Fibroblast of villous mesenchyme (primary cell): ENCODE measurements around the gene FHDC1. TPM values are rescaled to one million over a fixed set of nuclear protein-coding genes. Genes with fewer than 3 reads are reported as not detected.

ENCODE experiments used
- DNase-seq: peaks from one replicate; pipeline ENCODE4 v3.0.0-alpha.2; 2010; ENCODE audit warnings: low read depth
- H3K4me3 ChIP-seq: 2 replicates; pipeline ENCODE4 v1.5.1; 2011; ENCODE audit warnings: low read depth, mild to moderate bottlenecking, low read length
- total RNA-seq: library from RNA; depleted of rRNA; stranded (reverse); fragments of >200 nt; gene quantifications from 2 replicates; pipeline ENCODE4 v1.2.3, GENCODE V29; 2012
- TF ChIP-seq, protein P1 (sequence below): IDR thresholded peaks from 2 replicates; pipeline ENCODE4 v1.5.1; 2012; ENCODE audit warnings: low read depth, mild to moderate bottlenecking, low read length; ENCODE audit not compliant: insufficient read depth

Gene FHDC1
- total RNA-seq, 1 donor = 1.7 TPM

- TF ChIP-seq, protein P1, sequence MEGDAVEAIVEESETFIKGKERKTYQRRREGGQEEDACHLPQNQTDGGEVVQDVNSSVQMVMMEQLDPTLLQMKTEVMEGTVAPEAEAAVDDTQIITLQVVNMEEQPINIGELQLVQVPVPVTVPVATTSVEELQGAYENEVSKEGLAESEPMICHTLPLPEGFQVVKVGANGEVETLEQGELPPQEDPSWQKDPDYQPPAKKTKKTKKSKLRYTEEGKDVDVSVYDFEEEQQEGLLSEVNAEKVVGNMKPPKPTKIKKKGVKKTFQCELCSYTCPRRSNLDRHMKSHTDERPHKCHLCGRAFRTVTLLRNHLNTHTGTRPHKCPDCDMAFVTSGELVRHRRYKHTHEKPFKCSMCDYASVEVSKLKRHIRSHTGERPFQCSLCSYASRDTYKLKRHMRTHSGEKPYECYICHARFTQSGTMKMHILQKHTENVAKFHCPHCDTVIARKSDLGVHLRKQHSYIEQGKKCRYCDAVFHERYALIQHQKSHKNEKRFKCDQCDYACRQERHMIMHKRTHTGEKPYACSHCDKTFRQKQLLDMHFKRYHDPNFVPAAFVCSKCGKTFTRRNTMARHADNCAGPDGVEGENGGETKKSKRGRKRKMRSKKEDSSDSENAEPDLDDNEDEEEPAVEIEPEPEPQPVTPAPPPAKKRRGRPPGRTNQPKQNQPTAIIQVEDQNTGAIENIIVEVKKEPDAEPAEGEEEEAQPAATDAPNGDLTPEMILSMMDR = no peak
- H3K4me3 ChIP-seq = no peak overlapping the region
- DNase-seq = peak; percentile 46
These were observed 26.0 kb downstream of the FHDC1 start for GRCh38 chr4:152962150-152962549.

DNA sequence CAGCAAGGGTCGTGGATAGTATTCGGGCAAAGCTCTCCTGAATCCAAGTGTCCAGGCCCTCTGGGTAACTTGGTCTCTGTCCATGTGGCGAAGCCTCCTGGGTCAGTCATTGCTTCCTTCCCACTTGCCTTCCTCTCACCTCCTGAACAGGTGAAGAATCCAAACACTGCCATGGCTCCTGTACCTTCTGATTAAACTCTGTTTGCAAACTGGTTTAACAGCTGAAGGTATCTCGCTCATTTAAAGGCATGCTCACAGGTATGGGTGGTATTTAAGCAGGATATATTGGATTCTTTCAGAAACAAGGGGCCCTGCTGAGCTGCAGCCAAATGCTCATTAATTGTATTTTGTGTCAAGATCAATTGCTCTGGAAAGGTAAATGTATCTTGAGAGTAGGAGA, 28.2 kb downstream of the FHDC1 start:
- no peak overlapping the region for H3K4me3 ChIP-seq
- DNase-seq = no peak
- TF ChIP-seq, protein P1 = no peak

- TF ChIP-seq, protein P1 = no peak
- DNase-seq = no peak
- no peak overlapping the region for H3K4me3 ChIP-seq
These were observed 29.5 kb downstream of the FHDC1 start for GRCh38 chr4:152965611-152966010.

GRCh38 chr4:152967907-152968306, 31.8 kb downstream of the FHDC1 start:
- no peak overlapping the region for H3K4me3 ChIP-seq
- DNase-seq = no peak
- TF ChIP-seq, protein P1 = no peak

GRCh38 chr4:152968806-152969394, 32.8 kb downstream of the FHDC1 start:
- DNase-seq = peak; percentile 33

DNA sequence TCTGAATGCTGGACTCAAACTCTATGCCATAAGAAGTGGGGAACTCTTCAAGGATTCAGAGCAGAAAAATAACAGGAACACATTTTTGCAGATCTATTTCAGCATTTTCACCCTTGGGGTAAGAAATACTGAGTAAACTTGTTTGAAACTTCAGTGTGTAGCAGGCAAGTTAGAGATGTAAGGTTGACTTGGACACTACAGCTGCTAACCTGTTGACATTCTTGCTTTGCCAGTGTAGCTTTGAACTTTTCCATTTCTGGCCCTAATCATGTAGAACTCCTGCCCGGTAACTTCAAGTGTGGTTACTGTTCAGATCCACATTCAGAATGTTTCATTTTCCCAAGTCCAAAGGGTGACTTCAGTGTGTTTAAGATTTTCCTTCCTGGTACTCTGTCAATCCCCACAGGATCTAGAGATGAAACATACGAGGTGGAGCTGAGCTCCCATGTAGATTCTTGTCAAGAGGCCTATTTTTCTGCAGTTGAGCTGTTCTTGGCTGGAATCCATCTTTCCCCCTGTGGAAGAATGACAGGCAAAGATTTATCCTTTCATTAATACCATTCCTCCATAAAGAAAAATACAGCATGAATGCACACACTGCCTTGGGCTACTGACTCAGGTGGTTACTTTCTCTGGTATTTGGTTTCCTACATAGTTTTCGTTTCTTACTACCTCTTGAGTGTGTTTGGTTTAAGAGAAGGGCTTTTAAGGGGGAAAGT, 34.1 kb downstream of the FHDC1 start:
- TF ChIP-seq, protein P1 = no peak
- no peak for DNase-seq
- no peak overlapping the region for H3K4me3 ChIP-seq

More at GRCh38 chr4:152968806-152969394, 32.8 kb downstream of the FHDC1 start:
- no peak overlapping the region for H3K4me3 ChIP-seq
- TF ChIP-seq, protein P1 = no peak

DNA sequence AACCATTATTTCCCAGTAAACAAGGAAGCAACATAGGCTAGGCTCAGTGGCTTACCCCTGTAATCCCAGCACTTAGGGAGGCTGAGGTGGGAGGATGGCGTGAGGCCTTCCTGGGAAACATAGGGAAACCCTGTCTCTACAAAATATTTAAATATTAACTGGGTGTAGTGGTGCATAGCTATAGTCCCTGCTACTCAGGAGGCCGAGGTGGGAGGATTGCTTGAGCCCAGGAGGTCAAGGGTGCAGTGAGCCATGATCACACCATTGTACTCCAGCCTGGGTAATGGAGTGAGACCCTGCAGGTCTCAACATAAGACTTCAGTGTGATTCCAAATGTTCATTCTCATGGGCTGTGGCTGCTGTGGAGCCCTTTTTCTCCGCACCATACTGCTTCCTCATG, 34.9 kb downstream of the FHDC1 start:
- DNase-seq = no peak

More for the DNA sequence above, 34.9 kb downstream of the FHDC1 start:
- TF ChIP-seq, protein P1 = no peak
- no peak overlapping the region for H3K4me3 ChIP-seq
